GM12878 (cell line): ENCODE data around the gene SPCS1.

Experiments
- CTCF ChIP-seq, 3 experiments: IDR thresholded peaks in 2 of 3; conservative IDR thresholded peaks in 1 of 3; 2 replicates each; pipeline ENCODE4 v1.5.1; 2011; ENCODE audit warnings: low read depth in 3 of 3, low read length in 3 of 3, mild to moderate bottlenecking in 3 of 3, control low read depth in 2 of 3, moderate library complexity in 2 of 3, inconsistent platforms in 1 of 3, mixed read lengths in 1 of 3; ENCODE audit not compliant: control insufficient read depth in 2 of 3, insufficient read depth in 1 of 3; ENCODE audit errors: extremely low read depth in 1 of 3
- EP300 ChIP-seq, 2 experiments: fragments of 150-350 bp in 1 of 2; IDR thresholded peaks; 2 replicates each; pipeline ENCODE4 v1.6.1; 2011 to 2012; ENCODE audit warnings: low read depth in 2 of 2, low read length in 2 of 2, borderline replicate concordance in 1 of 2, improper control_type of control experiment in 1 of 2, inconsistent platforms in 1 of 2; ENCODE audit not compliant: control insufficient read depth in 1 of 2
- ESRRA ChIP-seq: IDR thresholded peaks from 2 replicates; pipeline ENCODE4 v1.6.1; 2012; ENCODE audit warnings: mild to moderate bottlenecking, low read length, improper control_type of control experiment
- EZH2 ChIP-seq: IDR thresholded peaks from 2 replicates; pipeline ENCODE4 v1.6.1; 2012; ENCODE audit warnings: low read depth, mild to moderate bottlenecking, control low read depth, inconsistent platforms, low read length, borderline replicate concordance; ENCODE audit not compliant: control insufficient read depth
- FOXM1 ChIP-seq: IDR thresholded peaks from 2 replicates; pipeline ENCODE4 v1.6.1; 2012; ENCODE audit warnings: low read depth, mild to moderate bottlenecking, inconsistent platforms, low read length, moderate library complexity
- GABPA ChIP-seq: IDR thresholded peaks from 2 replicates; pipeline ENCODE4 v1.6.1; 2014; ENCODE audit warnings: antibody characterized with exemption, low read depth, mild to moderate bottlenecking, inconsistent platforms
- MXI1 ChIP-seq: fragments of 150-350 bp; IDR thresholded peaks from 2 replicates; pipeline ENCODE4 v1.6.1; 2011; ENCODE audit warnings: low read depth, mild to moderate bottlenecking, inconsistent platforms, low read length, improper control_type of control experiment
- PML ChIP-seq: IDR thresholded peaks from 2 replicates; pipeline ENCODE4 v1.6.1; 2012; ENCODE audit warnings: low read length, inconsistent platforms
- YY1 ChIP-seq: IDR thresholded peaks from 2 replicates; pipeline ENCODE4 v1.6.1; 2011; ENCODE audit warnings: low read depth, mild to moderate bottlenecking, low read length

GRCh38 chr3:52671676-52672075 lies 34.2 kb upstream of the SPCS1 start:
- no peak for TF ChIP-seq CTCF (IDR thresholded peaks at IDR 0.05 in 2 of 3, conservative IDR thresholded peaks at IDR 0.05 in 1 of 3; ENCODE audit: control insufficient read depth in 2 of 3, extremely low read depth in 1 of 3, insufficient read depth in 1 of 3, low read depth in 3 of 3, low read length in 3 of 3)
- TF ChIP-seq MXI1, result no peak
- no peak for TF ChIP-seq EZH2
- no peak for TF ChIP-seq ESRRA
- no peak for TF ChIP-seq YY1
- TF ChIP-seq GABPA, result no peak
- no peak for TF ChIP-seq PML
- no peak for TF ChIP-seq EP300 (IDR thresholded peaks at IDR 0.05; ENCODE audit: borderline replicate concordance in 1 of 2, control insufficient read depth in 1 of 2, low read depth in 2 of 2, low read length in 2 of 2)
- TF ChIP-seq FOXM1, result no peak
